ENCODE data around the gene GNG4.

The GNG4 gene

GRCh38 chr1:235671992-235672391 is 22.4 kb upstream of the GNG4 start:
- no peaks in the 10 kb centered on the region for H3K4me1 ChIP-seq (ENCODE audit: insufficient read depth, low read length, poor library complexity, severe bottlenecking)
- H3K9me2 ChIP-seq (replicated peaks; ENCODE audit: low read depth, low read length): no peaks in the 10 kb centered on the region
- no peak overlapping the region for H2AFZ ChIP-seq (ENCODE audit: low read length)
- peaks cover 12% of the 10 kb centered on the region; the same call in 1 of the 2 replicates for H3K9me3 ChIP-seq (ENCODE audit: insufficient read depth, low read depth, low read length)
- peak overlapping the region; percentile 58 for H3K9ac ChIP-seq (ENCODE audit: low read depth, low read length, poor library complexity, severe bottlenecking)
- peak overlapping the region; percentile 53 for H3K4me3 ChIP-seq (ENCODE audit: low read length, poor library complexity, severe bottlenecking)
- H3K79me2 ChIP-seq (ENCODE audit: insufficient read depth, low read length): peaks cover 19% of the 10 kb centered on the region; the same call in 1 of the 2 replicates
- TF ChIP-seq, protein P1, sequence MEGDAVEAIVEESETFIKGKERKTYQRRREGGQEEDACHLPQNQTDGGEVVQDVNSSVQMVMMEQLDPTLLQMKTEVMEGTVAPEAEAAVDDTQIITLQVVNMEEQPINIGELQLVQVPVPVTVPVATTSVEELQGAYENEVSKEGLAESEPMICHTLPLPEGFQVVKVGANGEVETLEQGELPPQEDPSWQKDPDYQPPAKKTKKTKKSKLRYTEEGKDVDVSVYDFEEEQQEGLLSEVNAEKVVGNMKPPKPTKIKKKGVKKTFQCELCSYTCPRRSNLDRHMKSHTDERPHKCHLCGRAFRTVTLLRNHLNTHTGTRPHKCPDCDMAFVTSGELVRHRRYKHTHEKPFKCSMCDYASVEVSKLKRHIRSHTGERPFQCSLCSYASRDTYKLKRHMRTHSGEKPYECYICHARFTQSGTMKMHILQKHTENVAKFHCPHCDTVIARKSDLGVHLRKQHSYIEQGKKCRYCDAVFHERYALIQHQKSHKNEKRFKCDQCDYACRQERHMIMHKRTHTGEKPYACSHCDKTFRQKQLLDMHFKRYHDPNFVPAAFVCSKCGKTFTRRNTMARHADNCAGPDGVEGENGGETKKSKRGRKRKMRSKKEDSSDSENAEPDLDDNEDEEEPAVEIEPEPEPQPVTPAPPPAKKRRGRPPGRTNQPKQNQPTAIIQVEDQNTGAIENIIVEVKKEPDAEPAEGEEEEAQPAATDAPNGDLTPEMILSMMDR (conservative IDR thresholded peaks at IDR 0.05; ENCODE audit: low read length): no peak
- TF ChIP-seq EZH2phosphoT487 (IDR thresholded peaks at IDR 0.05; ENCODE audit: borderline replicate concordance): no peak
- no peaks in the 10 kb centered on the region for H3K36me3 ChIP-seq (ENCODE audit: insufficient read depth, low read length)
- H3K4me2 ChIP-seq (ENCODE audit: low read depth, low read length, poor library complexity, severe bottlenecking): no peak overlapping the region
- no peaks in the 10 kb centered on the region for H3F3A ChIP-seq (ENCODE audit: low read depth)
- H3K27me3 ChIP-seq (ENCODE audit: insufficient read depth, low read length, poor library complexity, severe bottlenecking): no peaks in the 10 kb centered on the region
- no peaks in the 10 kb centered on the region for H4K20me1 ChIP-seq (ENCODE audit: insufficient read depth, low read length, poor library complexity, severe bottlenecking)

- H3K27me3 ChIP-seq (ENCODE audit: insufficient read depth, low read length, poor library complexity, severe bottlenecking): no peaks in the 10 kb centered on the region
- no peaks in the 10 kb centered on the region for H4K20me1 ChIP-seq (ENCODE audit: insufficient read depth, low read length, poor library complexity, severe bottlenecking)
- H3K4me3 ChIP-seq (ENCODE audit: low read length, poor library complexity, severe bottlenecking): peak overlapping the region; percentile 26
- H3K36me3 ChIP-seq (ENCODE audit: insufficient read depth, low read length): no peaks in the 10 kb centered on the region
- H3K9me3 ChIP-seq (ENCODE audit: insufficient read depth, low read depth, low read length): peaks cover 12% of the 10 kb centered on the region; the same call in 1 of the 2 replicates
- no peaks in the 10 kb centered on the region for H3K9me2 ChIP-seq (replicated peaks; ENCODE audit: low read depth, low read length)
- H3K79me2 ChIP-seq (ENCODE audit: insufficient read depth, low read length): peaks cover 19% of the 10 kb centered on the region; the same call in 1 of the 2 replicates
- H3F3A ChIP-seq (ENCODE audit: low read depth): no peaks in the 10 kb centered on the region
- no peak overlapping the region for H2AFZ ChIP-seq (ENCODE audit: low read length)
- TF ChIP-seq EZH2phosphoT487 (IDR thresholded peaks at IDR 0.05; ENCODE audit: borderline replicate concordance): no peak
- TF ChIP-seq, protein P1 (conservative IDR thresholded peaks at IDR 0.05; ENCODE audit: low read length): no peak
- H3K4me1 ChIP-seq (ENCODE audit: insufficient read depth, low read length, poor library complexity, severe bottlenecking): no peaks in the 10 kb centered on the region
- H3K4me2 ChIP-seq (ENCODE audit: low read depth, low read length, poor library complexity, severe bottlenecking): no peak overlapping the region
- H3K9ac ChIP-seq (ENCODE audit: low read depth, low read length, poor library complexity, severe bottlenecking): peak overlapping the region; percentile 58
Observed at GRCh38 chr1:235670157-235670776, 20.7 kb upstream of the GNG4 start.

- Histone ChIP-seq H3K4me2 (ENCODE audit: low read depth, low read length, poor library complexity, severe bottlenecking) (no peak overlapping the region), H3K4me1 (ENCODE audit: insufficient read depth, low read length, poor library complexity, severe bottlenecking) (no peaks in the 10 kb centered on the region), H3K9me2 (replicated peaks; ENCODE audit: low read depth, low read length) (no peaks in the 10 kb centered on the region), H3F3A (ENCODE audit: low read depth) (no peaks in the 10 kb centered on the region), H3K9ac (ENCODE audit: low read depth, low read length, poor library complexity, severe bottlenecking) (no peak overlapping the region), H3K27me3 (ENCODE audit: insufficient read depth, low read length, poor library complexity, severe bottlenecking) (no peaks in the 10 kb centered on the region), H3K79me2 (ENCODE audit: insufficient read depth, low read length) (peaks cover 13% of the 10 kb centered on the region; the same call in 1 of the 2 replicates), H4K20me1 (ENCODE audit: insufficient read depth, low read length, poor library complexity, severe bottlenecking) (no peaks in the 10 kb centered on the region), H3K9me3 (ENCODE audit: insufficient read depth, low read depth, low read length) (peaks cover 12% of the 10 kb centered on the region; the same call in 1 of the 2 replicates), H3K4me3 (ENCODE audit: low read length, poor library complexity, severe bottlenecking) (no peak overlapping the region), H2AFZ (ENCODE audit: low read length) (no peak overlapping the region), H3K36me3 (ENCODE audit: insufficient read depth, low read length) (no peaks in the 10 kb centered on the region)
- TF ChIP-seq, protein P1 (conservative IDR thresholded peaks at IDR 0.05; ENCODE audit: low read length): no peak
- TF ChIP-seq EZH2phosphoT487 (IDR thresholded peaks at IDR 0.05; ENCODE audit: borderline replicate concordance): no peak
Observed at GRCh38 chr1:235669277-235669676, 19.7 kb upstream of the GNG4 start.

Data from Loucy (cell line).